GM21786 (cell line): ENCODE results near the gene SETD5.
"Not testable (repeated sequence)": the region's sequence is repeated elsewhere in the genome, so short reads cannot be mapped to it uniquely, and the experiment has no call there.

Source experiments
- ATAC-seq: cut with Tn5 transposase; IDR thresholded peaks from one replicate; pipeline ENCODE4 v1.9.1; 2021; ENCODE audit not compliant: unreplicated experiment

SETD5 gene

DNA sequence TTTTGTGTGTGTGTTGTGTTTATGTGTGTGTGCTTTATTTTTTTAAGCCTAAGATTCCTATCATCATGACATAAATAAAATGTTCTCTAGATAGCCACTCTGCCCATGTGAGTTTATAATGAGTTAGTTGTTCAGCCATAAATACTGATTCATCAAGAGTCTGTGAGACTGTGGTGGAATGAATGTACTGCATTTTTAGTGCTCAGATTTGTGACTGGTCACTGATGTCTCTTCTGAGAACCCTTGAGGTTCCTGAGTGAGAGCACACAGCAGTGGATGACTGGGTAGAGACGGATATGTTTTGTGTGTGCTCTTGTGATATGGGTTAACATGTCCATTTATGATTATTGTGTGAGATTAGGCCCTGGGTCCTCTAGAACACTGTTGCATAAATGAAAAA is 51.2 kb downstream of the SETD5 start:
- no peak for ATAC-seq

DNA sequence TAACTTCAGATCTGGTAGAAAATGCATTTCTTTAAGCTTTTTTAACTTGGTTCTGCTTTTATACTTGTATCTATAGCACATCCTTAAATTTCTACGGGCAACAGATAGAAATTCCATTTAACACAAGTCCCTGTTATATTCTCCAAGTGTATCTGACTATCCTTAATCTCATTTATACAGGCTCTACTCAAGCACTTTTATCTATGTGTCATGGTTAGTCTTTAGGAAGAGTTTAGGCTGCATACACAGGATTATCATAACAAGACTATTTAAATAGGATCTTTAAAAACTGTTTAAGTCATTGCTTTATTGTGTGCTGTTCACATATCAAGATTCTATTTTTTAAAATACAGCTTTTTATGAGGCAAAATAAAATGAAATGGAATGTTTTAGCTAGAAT is 52.7 kb downstream of the SETD5 start:
- no peak for ATAC-seq

DNA sequence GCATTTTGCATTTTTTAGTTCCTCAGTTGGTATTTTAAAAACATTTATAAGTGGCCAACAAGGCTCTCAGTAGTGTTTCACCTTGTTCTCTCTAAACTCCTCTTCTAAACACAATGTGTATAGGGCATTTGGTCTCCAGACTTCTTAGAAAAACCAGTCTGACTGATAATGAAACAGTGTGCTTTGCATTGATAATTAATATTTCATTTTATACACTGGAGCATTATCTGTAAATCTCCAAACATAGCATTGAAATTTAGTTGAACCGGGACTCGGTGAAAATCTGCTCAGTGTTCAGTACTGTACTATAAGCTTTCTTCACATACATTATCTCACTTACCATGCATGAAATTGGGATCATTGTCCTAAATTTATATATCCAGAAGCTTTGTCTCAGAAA is 53.6 kb downstream of the SETD5 start:
- ATAC-seq = no peak

DNA sequence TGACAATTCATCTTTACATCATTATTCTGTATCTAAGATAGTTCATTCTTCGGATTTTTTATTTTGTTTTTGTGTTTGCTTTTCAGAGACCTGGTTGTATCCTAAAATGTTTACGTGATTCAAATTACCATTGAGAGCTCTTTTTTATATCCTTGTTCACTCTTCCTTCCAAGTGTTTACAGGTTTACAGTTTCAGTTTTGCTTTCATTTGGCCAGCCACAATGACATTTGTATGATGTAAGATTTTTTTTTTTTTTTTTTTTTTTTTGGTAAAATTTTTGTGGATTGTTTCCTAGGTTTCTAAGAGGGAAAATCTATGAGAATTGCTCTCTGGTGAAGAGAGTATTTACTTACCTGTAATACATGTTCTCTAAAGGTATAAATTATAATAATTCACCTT is 55.0 kb downstream of the SETD5 start:
- ATAC-seq = no peak

DNA sequence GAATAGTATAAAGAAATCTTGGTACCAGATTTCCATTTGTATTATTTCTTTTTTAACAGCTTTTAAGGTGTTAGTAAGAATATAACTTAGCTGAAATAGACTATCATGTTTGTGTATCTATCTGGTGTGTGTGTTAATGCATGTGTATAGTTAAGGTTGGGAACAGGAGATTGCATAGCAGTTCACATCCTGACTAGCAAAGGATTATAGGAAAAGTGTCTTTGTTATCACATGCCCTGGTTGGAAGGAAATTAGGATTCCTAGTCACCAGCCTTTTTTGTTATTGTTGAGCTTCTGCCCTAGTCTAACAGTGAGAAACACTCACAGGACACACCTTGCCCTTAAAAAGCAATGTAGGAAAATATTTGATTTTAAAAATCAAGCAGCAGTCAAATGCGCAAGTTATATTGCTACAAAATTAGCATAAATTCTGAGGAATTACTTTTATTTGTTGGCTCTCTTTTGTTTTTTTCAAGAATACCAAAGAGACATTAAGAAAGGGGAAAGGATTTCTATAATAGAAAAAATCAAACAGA is 58.2 kb downstream of the SETD5 start:
- no peak for ATAC-seq

DNA sequence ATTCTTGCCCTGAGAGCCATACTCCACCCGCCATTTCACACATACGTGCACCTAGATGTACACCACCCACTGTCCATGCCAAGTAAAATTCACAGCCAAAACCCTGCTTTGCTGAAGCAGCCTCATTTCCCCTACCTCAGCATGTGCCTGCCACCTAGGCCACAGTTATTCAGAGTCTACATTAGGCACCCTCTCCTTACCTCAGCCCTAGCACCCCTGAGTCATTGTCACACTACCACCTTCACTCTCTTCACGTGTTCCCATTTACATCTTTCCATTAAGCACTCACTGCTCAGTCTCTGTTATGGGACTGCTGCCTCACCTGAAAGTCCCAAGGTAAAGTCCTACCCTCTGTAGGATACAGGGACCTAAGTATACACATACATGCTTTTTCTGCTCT is 70.0 kb downstream of the SETD5 start:
- ATAC-seq = no peak

DNA sequence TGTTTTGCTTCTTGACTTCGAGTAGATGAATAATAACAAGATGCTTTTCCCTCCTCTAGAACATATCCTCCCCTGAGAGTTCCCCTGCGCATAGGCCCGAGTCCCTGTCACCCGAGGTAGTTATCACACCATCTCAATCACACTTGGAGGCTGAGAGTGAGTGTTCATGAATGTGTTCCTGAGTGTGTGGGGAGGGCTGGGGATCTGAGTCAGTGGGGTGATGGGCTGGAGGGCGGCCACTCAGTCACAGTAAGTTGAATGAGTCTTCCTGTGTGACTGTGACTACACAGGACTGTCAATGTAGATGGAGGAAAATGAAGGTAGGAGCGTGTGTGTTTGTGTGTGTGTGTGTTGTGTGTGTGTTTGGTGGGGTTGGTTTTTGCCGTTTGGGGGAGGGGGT is 71.0 kb downstream of the SETD5 start:
- ATAC-seq = no peak

DNA sequence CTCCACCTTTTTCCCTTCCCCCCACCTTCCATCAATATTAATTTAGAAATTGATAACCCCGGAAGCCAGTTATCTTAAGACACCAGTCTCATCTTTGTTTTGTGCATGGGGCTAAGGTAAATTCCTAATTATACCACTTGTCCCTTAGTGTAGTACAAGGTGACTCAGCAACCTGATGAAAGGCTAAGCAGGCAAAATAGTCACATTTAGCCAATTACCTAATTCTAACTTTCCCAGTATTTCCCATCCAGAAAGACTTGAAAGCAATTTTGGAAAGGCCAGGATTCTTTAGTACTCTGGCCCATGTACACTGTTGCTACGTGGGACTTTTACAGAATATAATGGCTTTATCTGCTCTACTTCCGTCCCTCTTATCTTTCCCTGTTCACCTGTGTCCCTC is 72.6 kb downstream of the SETD5 start:
- no peak for ATAC-seq

DNA sequence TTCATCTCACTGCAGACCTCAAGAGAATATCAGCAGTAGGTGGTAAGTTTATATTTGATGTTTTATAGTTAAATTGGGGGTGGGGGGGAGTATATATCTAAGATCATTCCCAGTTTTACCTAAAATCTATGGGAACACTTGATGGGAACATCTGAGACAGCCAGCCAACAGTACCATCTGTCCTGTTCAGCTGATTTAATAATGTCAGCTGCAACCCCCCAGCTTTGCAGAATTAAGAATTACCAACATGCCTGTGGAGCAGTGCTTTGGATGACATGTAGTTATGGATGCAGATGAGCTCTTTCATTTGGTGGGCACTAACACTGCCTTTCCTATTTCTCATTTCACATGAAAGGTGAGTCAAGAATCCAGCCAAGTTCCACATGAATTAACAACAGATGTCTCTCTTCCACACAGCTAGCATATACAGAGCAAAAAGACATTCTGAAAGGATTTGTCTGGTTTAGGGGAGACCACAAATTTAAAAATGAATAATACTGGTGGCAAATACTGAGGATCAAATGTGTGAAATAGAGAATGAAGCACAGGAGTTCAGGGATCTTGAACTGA is 76.2 kb downstream of the SETD5 start:
- no peak for ATAC-seq

DNA sequence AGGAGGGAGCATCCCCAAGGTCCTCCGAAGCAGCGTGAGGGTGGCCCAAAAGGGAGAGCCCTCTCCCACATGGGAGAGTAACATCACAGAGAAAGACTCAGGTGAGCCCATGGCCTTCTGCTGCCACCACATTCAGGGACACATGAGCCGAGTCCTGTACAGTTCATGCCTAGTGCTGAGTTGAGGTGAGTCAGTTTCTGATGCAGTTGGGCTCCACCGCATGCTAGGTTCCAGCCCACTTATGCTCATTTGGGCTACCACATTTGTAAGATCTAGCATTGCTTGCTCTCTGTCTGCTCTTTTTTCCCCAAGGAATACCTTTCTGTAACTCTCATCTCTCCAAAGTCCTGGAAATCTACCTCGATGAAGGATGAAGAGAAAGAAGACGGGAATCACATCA is 77.1 kb downstream of the SETD5 start:
- ATAC-seq = no peak

DNA sequence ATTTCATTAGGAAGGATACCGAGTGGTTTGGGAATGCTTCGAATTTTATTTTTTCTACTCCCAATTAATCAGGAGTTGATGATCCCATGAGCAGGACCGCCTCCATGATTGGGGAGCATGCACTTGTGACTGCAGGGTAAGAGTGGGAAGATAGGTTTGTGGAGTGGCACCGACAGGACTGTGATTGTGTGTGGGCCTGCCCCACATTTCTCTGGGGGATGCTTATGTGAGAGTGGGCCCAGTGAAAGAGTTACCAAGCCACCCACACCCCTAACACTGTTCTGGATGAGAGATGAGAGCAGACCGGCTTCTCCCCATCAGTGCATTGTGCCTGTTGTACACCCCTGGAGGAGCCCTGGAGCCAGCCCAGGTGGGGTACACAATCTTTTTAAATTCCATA is 79.5 kb downstream of the SETD5 start:
- no peak for ATAC-seq

DNA sequence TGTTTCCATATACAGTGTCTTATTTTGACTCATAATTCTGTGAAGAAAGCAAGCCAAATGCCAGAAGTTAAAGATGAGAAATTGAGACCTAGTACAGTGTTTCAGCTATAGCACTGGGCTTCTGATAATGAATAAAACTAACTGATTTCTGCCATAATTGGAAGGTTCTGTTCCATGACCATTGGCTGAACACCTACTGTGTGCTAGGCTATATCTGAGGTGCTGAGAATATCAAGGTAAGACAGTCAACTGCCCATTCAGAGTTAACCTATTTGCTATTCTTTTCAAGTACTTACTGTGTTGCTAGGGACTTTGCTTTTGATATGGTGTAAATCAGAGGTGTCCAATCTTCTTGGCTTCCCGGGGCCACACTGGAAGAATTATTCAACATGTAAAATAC is 82.8 kb downstream of the SETD5 start:
- ATAC-seq = no peak

DNA sequence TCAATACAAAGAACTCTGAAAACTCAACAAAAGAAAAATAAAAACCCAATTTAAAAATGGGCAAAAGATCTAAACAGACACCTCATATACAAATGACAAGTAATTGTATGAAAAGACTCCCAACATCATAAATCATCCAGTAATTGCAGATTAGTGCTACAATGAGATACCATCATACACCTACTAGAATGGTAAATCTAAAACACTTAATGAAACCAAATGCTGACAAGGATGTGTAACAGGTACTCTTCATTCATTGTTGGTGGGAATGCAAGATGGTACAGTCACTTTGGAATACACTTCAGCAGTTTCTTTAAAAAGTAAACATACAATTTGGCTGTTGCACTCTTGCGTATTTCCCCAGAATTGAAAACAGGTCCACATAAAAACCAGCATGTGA is 87.8 kb downstream of the SETD5 start:
- no peak for ATAC-seq

DNA sequence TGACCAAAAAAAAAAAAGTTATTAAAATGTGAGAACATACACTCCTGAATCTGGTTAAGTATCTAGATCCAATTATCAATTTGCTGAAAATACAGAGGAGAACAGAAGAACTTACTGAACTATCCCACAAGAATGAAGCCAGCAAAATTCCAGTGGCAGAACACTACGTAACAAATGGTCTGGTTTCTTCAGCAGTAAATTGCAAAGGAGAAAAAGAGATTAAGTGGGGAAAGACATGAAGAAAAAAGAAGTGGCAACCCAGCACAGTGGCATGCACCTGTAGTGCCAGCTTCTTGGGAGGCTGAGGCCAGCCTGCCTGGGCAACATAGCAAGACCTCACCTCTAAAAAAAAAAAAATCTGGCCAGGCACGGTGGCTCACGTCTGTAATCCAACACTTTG is 94.1 kb downstream of the SETD5 start:
- ATAC-seq = no peak

DNA sequence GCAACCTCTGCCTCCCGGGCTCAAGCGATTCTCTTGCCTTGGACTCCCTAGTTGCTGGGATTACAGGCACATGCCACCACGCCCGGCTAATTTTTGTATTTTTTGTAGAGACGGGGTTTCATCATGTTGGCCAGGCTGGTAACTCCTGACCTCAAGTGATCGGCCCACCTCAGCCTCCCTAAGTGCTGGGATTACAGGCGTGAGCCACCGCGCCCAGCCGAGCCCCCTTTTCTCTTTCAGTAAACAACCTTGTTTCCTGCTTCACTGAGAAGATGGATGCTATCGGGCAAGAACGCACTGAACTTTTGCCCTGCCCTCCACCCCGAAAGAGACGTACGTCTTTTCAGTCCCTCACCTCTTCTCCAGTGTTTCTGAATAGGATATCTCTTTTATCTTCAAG is 96.6 kb downstream of the SETD5 start:
- ATAC-seq = not testable (repeated sequence)

DNA sequence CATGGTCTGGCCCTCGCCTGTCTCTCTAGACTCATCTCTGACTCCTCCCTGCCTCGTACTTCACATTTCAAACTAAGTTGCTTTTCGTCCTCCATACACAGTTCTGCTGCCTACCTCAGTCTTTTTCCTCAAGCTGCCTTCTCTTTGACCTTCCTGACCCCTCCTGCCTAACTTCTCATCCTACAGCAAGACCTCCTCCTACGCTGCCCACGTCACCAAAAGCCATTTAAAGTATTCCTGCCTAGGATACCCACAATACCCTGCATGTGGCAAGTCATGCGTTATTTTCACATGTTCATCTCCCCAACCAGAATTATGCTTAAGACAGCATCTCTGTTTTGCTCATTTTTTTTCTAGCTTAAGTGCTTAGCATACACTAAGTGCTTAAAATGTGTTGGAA is 99.5 kb downstream of the SETD5 start:
- no peak for ATAC-seq

DNA sequence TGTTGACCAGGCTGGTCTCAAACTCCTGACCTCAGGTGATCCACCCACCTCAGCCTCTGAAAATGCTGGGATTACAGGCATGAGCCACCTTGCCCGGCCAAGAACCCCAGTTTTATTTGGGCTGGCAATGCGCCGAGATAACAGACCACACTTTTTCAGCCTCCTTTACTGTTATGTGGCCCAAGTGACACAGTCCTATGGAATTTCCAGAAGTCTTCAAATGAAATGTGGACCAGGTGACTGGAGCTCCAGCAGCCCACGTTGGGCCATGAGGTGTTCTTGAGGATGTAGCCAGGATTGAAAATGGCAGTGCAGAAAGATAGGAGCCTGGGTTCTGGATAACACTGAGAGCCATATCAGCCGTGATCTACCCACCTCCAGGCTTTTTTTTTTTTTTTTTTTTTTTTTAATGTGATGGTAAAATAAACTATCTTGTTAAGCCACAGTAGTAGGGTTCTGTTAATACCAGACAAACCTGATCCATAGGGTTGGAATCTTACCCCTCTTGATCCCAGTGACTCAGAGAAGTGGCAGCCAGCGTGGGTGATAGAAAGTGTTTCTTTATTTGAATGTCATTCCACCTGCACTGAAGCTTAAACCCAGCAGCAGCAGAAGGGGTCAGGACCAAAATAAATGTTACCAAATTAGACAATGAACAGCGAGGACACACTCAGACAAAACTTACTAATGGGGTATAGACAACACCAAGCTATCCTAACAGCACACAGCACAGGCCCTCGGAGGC is 100.6 kb downstream of the SETD5 start:
- ATAC-seq = no peak

DNA sequence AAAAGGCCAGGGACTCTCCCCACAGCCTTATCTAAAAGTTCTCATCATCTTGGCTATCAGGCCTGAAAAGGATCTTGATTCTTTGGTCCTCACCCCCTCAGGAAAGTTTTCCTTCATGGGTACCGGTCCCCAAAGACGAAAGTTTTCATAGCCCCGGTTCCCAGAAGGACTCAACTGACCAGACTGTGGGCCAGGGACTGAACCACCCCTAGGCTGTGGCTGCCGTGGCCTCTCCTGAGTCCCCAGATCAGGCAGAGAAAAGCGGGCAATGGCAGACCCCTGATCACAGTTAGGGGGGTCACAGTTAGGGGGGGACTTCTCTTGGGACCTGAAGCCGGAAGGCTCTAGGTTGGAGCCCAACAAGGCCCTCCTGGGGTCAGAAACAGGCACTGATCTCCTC is 101.4 kb downstream of the SETD5 start:
- ATAC-seq = no peak

DNA sequence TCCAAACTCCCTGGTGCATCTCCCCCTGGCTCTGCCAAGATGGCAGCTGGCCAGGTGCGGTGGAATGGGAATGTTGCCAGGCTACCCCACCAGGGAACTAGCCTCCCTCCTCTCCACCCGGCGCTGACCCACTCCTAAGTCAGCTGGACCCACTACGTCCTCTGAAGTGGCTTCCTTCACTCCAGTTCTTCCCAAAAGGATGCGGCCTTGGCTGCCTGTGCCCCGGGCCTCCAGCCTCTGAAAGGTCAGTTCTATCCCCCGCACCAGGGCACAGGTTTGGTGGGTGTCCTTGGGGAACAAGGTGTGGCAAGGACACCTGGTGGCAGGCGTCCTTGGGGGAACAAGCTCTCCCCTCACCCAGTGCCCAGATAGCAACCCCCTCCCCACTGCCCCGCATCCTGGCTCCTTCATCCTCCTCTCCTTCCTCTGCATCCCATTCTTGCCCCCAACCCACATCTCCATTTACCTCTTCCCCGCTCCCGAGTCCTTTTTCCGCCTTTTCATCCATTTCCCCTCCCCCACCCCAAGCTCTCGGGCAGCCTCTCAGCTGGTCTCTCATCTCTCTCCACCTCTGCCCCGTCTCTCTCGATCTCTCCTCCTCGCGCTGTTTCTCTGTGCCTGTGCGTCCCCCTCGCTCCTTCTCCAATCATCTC is 102.2 kb downstream of the SETD5 start:
- ATAC-seq = no peak

DNA sequence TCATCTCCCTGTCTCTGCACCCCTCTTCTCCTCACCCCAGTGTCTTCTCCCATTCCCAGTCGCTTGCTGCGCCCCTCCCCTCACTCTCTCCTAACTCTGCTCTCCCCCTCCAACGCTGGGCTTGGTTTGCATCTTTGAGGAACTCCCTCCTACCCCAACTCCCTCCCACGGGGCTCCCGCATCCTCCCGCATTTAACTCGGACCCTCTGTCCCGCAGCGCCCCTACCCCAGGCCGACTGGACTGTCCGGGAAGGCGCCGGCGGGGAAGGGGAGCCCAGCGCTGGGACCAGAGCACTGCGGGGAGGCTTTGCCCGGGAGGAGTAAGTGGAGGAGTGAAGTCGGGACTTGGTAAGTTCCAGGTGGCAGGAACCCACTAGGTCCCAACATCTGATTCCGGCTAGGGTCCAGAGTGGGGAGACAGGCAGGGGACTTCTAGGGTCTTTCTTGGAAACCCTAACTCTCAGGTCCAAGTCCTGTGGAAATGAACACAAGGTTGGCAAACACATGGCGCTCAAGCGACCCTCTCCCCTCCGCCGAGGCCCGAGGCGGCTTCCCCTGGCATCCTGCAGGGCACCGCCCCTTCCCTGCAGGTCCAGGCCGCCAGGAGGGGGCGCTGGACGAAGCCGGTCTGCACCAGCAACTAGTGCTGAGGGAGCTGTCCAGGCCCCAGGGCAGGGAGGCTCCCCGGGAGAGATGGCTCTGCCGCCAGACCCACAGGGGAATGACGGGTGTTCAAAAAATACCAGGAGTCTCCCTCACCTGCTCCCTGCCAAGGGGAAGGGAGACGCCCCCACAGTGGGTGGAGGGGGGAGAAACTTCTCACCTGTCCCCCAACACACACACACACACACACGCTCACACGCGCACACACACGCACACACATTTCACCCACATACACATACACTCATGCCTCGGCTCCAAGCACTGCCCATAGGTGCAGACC is 103.0 kb downstream of the SETD5 start:
- no peak for ATAC-seq

DNA sequence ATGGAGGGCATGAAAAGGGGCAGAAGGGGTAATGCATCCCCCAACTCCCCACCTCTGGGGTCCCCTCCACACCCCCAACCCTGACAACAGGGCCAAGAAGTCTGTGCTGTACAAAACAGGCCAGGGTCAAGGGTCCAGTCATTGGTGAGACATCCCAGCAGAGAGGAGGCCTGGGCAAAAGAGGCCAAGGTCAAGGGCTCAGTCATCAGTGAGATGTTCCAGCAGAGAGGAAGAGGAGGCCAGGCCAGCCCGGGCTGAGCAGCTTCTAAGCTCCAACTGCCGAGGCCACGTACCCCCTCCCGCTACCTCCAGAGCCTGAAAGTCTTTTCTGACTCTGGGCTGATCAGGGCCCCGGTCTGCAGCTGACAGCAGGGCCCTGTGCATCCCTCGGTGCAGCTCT is 103.8 kb downstream of the SETD5 start:
- no peak for ATAC-seq
